Activated CD8-positive, alpha-beta memory T cell treated with anti-CD3 and anti-CD28 coated beads, Interleukin-2, amount 10 ng/mL, durations not matched to agents 7 days and 5 days (primary cell): ENCODE measurements around the gene WFIKKN1. TPM values are rescaled to one million over a fixed set of nuclear protein-coding genes. Genes with fewer than 3 reads are reported as not detected.

Experiments used
- ATAC-seq: fragments of 150-1000 bp; cut with Tn5 transposase; one replicate; pipeline ENCODE4 v1.10.0; 2021; ENCODE audit warnings: moderate library complexity
- CTCF ChIA-PET: fragments of 350-600 bp; sonication (Branson Sonifier 250); formaldehyde crosslinking; loops from one replicate; lab custom pipeline; 2021; ENCODE audit warnings: antibody characterized with exemption; lab: Charles Lee
- DNase-seq: peaks from one replicate; pipeline ENCODE4 v3.0.0-alpha.2; 2020
- H3K27ac Mint-ChIP-seq: one replicate; pipeline ENCODE4 v1.8.0; 2021; ENCODE audit warnings: mild to moderate bottlenecking, mixed read lengths
- H3K27me3 Mint-ChIP-seq: one replicate; pipeline ENCODE4 v1.8.0; 2021; ENCODE audit warnings: mixed read lengths
- H3K36me3 Mint-ChIP-seq: one replicate; pipeline ENCODE4 v1.8.0; 2021; ENCODE audit warnings: mild to moderate bottlenecking, mixed read lengths
- H3K4me1 Mint-ChIP-seq: one replicate; pipeline ENCODE4 v1.8.0; 2021; ENCODE audit warnings: mixed read lengths
- H3K4me3 Mint-ChIP-seq: one replicate; pipeline ENCODE4 v1.8.0; 2021; ENCODE audit warnings: mild to moderate bottlenecking, moderate library complexity, mixed read lengths
- H3K9me3 Mint-ChIP-seq: one replicate; pipeline ENCODE4 v1.8.0; 2022; ENCODE audit warnings: low read depth, mixed read lengths
- total RNA-seq, 2 experiments: library from RNA; stranded (reverse); gene quantifications; one replicate each; pipeline ENCODE4 v1.2.3, GENCODE V29; 2021

The WFIKKN1 gene
- total RNA-seq, 2 experiments from 2014 or later, result 0.12 to 0.23 TPM

DNA sequence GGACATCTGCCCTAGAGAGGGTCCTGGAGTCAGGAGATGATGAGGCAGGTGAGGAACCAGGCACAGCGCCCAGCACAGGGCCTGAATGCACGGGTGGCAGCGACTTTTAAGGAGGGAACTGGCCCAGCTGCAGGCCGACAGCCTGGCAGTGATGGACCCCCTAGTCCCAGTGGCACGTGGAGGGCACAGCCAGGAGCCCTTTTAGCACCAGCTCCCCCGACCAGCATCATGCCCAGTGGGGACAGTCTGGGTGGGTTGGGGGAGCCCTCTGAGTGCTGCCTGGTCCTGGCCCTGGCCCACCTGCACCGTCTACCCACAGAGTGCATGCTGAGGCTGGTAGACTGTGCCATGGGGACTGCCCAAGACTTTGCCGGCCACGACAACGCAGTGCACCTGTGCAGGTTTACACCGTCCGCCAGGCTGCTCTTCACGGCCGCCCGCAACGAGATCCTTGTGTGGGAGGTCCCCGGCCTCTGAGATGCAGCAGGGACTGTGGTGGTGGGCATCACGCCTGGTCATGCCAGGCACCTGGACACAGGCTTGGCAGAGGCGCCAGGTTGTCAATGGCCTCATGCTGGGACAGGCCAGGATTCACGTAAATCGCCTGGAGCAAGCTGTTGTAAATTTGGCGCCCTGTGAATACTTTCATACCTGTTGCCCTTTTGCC, 36.5 kb downstream of the WFIKKN1 start:
- Mint-ChIP-seq H3K9me3 (no peaks in the 10 kb centered on the region), H3K4me1 (peaks cover 10% of the 10 kb centered on the region), H3K27ac (peak overlapping the region; percentile 81), H3K36me3 (peaks cover 3% of the 10 kb centered on the region), H3K4me3 (peak overlapping the region; percentile 73), H3K27me3 (no peaks in the 10 kb centered on the region)
- CTCF ChIA-PET, result interaction anchor here (1.3 to 2.3 kb wide), 6 partner anchors 11 to 297 kb away, joined by 3 to 13 read pairs (median 6); partner anchors contain the start of gene WDR90
- no peak for ATAC-seq
- DNase-seq, result no peak

DNA sequence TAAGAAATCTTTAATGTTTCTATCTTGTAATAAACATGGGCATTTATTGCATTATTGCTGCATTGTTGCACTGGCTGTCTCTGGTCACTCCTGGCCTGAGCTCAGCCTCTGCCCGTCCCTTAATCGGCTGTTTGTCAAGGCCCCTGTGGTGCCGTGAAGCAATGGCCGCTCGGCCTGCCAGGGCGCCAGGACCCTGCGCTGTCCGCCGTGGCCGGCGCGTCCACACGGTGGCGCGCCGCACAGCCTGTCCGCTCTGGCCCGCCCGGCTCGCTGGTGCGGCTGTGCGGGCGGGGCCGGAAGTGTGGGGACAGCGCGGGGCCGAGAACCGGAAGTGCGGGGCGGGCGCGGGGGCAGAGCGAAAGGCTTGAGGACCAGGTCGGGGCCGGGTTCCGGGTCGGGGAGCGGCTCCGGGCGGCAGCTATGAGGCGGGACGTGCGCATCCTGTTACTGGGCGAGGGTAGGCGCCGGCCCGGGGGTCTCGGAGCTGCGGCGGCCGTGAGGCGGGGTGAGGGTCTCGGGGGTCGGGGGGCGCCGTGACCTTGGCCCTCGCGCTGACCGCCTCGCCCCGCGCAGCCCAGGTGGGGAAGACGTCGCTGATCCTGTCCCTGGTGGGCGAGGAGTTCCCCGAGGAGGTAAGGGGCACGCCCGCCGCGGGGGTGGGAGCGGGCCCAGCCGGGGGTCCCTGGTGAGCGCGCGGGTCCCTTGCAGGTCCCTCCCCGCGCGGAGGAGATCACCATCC, 37.2 kb downstream of the WFIKKN1 start, which contains the start of gene RHOT2:
Gene RHOT2 (plus strand): TSS at position 353 of the 739 bp plus-strand sequence. CDS start 68 bp downstream, at position 421.
- peak; percentile 90 for ATAC-seq
- CTCF ChIA-PET, result interaction anchor here (1.0 to 2.3 kb wide), 9 partner anchors 11 to 296 kb away, joined by 3 to 13 read pairs (median 6); partner anchors contain the start of genes JMJD8, STUB1 and WDR90
- H3K36me3 Mint-ChIP-seq, result peaks cover 5% of the 10 kb centered on the region

DNA sequence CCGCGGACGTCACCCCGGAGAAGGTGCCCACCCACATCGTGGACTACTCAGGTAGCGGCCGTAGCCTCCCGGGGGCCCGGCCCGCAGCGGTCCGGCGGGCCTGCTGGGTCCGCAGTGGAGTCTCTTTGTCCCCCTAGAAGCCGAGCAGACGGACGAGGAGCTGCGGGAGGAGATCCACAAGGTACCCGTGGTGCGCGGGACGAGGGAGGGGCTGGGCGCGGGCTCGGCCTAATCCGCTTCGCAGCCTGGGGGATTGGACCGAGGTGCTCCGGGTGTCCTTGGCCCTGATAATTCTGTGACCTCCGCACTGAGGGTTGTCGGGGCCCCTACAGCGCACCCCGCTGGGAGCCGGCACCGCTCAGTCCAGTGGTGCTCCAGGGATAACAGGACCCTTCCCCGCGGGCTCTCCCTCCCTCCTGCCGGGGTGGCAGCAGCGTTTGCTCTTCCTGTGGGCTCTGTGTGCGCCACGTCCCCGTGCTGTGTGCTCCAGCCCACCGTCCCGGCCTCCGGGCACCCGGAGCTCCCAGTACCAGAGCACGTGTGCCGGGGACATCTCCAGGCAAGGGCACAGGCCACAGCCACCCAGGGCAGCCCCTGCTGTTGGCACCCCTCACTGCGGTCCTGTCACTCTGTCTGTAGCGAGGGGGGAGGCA, 37.9 kb downstream of the WFIKKN1 start:
- H3K4me1 Mint-ChIP-seq, result peaks cover 10% of the 10 kb centered on the region
- H3K4me3 Mint-ChIP-seq, result peak overlapping the region; percentile 73
- H3K36me3 Mint-ChIP-seq, result peaks cover 6% of the 10 kb centered on the region
- peak overlapping the region; percentile 81 for H3K27ac Mint-ChIP-seq
- no peaks in the 10 kb centered on the region for H3K9me3 Mint-ChIP-seq
- CTCF ChIA-PET, result interaction anchor here (1.0 to 2.3 kb wide), 9 partner anchors 10 to 295 kb away, joined by 3 to 13 read pairs (median 6); partner anchors contain the start of genes JMJD8, STUB1 and WDR90
- ATAC-seq, result peak; percentile 13
- no peak for DNase-seq
- H3K27me3 Mint-ChIP-seq, result no peaks in the 10 kb centered on the region

More for the DNA sequence above, 37.2 kb downstream of the WFIKKN1 start, which contains the start of gene RHOT2:
- Mint-ChIP-seq H3K9me3 (no peaks in the 10 kb centered on the region), H3K4me3 (peak within 1 kb of the TSS; percentile 73), H3K27me3 (no peaks in the 10 kb centered on the region), H3K27ac (peak within 1 kb of the TSS; percentile 81), H3K4me1 (peaks cover 10% of the 10 kb centered on the region)
- peak; percentile 94 for DNase-seq

GRCh38 chr16:669666-670065, 38.9 kb downstream of the WFIKKN1 start:
- H3K27ac Mint-ChIP-seq, result no peak overlapping the region
- no peaks in the 10 kb centered on the region for H3K9me3 Mint-ChIP-seq
- H3K36me3 Mint-ChIP-seq, result peaks cover 8% of the 10 kb centered on the region
- DNase-seq, result no peak
- H3K4me3 Mint-ChIP-seq, result peak overlapping the region; percentile 73
- CTCF ChIA-PET, result interaction anchor here (1.6 kb wide), 1 partner anchor 15 kb away, joined by 3 read pairs; the partner anchor contains the start of gene JMJD8
- ATAC-seq, result no peak
- peaks cover 10% of the 10 kb centered on the region for H3K4me1 Mint-ChIP-seq
- no peaks in the 10 kb centered on the region for H3K27me3 Mint-ChIP-seq

DNA sequence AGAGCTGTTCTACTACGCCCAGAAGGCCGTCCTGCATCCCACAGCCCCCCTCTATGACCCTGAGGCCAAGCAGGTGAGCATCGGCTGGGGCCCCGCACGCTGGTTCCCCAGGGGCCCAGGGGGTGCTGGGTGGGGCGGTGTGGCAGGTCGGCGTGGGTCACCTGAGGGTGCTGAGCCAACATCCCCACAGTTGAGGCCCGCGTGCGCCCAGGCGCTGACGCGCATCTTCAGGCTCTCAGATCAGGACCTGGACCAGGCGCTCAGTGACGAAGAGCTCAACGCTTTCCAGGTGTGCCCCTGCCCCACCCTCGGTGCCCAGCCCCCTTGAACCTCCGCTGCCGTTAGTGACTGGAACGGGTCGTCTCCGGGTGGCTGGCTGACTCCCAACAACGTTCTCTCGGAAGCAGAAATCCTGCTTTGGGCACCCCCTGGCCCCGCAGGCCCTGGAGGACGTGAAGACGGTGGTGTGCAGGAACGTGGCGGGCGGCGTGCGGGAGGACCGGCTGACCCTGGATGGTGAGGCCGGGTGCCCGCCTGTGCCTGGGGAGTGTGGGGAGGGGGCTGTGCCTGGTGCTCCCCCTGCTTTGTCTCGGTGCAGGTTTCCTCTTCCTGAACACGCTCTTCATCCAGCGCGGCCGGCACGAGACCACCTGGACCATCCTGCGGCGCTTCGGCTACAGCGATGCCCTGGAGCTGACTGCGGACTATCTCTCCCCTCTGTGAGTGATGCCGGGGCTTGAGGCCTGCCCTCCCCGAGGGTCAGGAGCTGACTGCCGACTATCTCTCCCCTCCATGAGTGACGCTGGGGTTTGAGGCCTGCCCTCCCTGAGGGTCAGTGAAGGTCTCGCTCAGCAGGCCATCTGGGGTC, 39.9 kb downstream of the WFIKKN1 start:
- DNase-seq (no peak), ATAC-seq (no peak)
- Mint-ChIP-seq H3K9me3 (no peaks in the 10 kb centered on the region), H3K27me3 (peaks cover 5% of the 10 kb centered on the region), H3K36me3 (peaks cover 8% of the 10 kb centered on the region), H3K27ac (peak overlapping the region; percentile 24), H3K4me3 (no peak overlapping the region), H3K4me1 (peaks cover 13% of the 10 kb centered on the region)
- CTCF ChIA-PET, result interaction anchor here (1.6 kb wide), 1 partner anchor 14 kb away, joined by 3 read pairs; the partner anchor contains the start of gene JMJD8

- Mint-ChIP-seq H3K36me3 (peaks cover 8% of the 10 kb centered on the region), H3K27me3 (peaks cover 6% of the 10 kb centered on the region), H3K4me1 (peaks cover 13% of the 10 kb centered on the region), H3K27ac (no peak overlapping the region), H3K4me3 (no peak overlapping the region), H3K9me3 (no peaks in the 10 kb centered on the region)
- CTCF ChIA-PET, result no interaction called here
- DNase-seq, result no peak
- ATAC-seq, result no peak
Observed at GRCh38 chr16:671353-672131, 40.8 kb downstream of the WFIKKN1 start.

DNA sequence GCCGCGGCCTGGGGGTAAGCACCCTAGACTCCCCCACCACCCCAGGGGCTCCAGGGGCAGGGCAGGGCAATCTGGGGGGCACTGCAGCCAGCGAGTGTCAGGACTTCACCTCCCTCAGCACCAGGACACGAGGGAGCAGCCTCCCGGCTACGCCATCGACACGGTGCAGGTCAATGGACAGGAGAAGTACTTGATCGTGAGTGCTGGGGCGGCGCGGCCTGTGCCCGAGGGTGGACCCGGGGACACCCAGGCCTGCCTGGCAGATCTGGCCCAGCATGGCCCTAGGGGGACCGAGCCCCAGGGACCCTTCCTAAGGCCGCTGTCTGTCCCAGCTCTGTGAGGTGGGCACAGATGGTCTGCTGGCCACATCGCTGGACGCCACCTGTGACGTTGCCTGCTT, 41.6 kb downstream of the WFIKKN1 start:
- no peak for DNase-seq
- Mint-ChIP-seq H3K27ac (no peak overlapping the region), H3K9me3 (no peaks in the 10 kb centered on the region), H3K4me1 (peaks cover 12% of the 10 kb centered on the region), H3K36me3 (peaks cover 8% of the 10 kb centered on the region), H3K27me3 (peaks cover 12% of the 10 kb centered on the region), H3K4me3 (no peak overlapping the region)
- no peak for ATAC-seq
- CTCF ChIA-PET, result no interaction called here

DNA sequence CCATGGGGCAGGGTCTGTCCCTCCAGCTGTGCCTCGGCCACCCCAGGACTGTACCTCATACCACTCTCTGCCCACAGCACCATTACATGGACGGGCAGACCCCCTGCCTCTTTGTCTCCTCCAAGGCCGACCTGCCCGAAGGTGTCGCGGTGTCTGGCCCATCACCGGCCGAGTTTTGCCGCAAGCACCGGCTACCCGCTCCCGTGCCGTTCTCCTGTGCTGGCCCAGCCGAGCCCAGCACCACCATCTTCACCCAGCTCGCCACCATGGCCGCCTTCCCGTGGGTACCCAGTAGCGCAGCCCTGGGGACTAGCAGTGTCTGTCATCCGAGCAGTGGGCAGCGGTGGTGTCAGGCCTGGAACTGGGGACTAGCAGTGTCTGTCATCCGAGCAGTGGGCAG, 42.1 kb downstream of the WFIKKN1 start:
- Mint-ChIP-seq H3K36me3 (peaks cover 8% of the 10 kb centered on the region), H3K27me3 (peaks cover 12% of the 10 kb centered on the region), H3K4me1 (peaks cover 8% of the 10 kb centered on the region), H3K27ac (no peak overlapping the region), H3K9me3 (no peaks in the 10 kb centered on the region), H3K4me3 (no peak overlapping the region)
- DNase-seq (no peak), ATAC-seq (no peak)
- CTCF ChIA-PET, result no interaction called here

GRCh38 chr16:673399-673991, 42.7 kb downstream of the WFIKKN1 start:
- CTCF ChIA-PET, result no interaction called here
- peaks cover 8% of the 10 kb centered on the region for H3K4me1 Mint-ChIP-seq
- H3K4me3 Mint-ChIP-seq, result no peak overlapping the region
- H3K27me3 Mint-ChIP-seq, result peaks cover 12% of the 10 kb centered on the region
- H3K27ac Mint-ChIP-seq, result no peak overlapping the region
- peaks cover 8% of the 10 kb centered on the region for H3K36me3 Mint-ChIP-seq
- DNase-seq (no peak), ATAC-seq (no peak)
- no peaks in the 10 kb centered on the region for H3K9me3 Mint-ChIP-seq

DNA sequence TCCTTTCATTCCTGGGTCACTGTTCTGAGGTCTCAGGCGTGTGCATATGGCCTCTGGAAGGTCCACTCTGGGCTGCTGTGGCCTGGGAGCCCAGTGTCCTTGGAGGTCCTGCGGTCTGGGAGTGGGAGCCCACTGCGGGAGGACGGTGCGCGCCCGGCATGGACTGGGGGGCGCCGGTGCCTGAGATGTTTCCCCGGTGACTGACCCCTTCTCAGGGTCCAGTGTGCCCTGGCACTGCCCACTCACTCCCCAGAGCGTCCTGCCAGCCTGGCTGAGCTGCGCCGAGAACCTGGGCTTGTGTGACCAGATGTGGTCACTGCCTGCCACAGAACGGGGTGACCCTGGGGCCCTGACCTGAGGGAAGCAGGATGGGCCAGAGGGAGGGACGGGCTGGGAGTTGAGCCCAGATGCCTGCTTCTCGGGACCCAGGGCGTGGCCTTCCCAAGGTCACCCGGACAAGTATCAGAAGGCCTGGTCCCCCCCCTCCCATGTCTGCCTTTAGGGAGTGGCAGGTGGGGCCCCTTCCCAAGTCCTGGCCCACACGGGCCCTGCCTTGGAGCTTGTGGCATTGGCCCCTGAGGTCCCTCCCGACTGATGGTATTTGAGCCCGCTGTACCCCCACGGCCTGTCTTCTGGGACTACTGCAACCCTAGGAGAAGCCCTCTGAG, 43.6 kb downstream of the WFIKKN1 start:
- DNase-seq (no peak), ATAC-seq (no peak)
- Mint-ChIP-seq H3K27ac (no peak overlapping the region), H3K4me1 (peaks cover 9% of the 10 kb centered on the region), H3K27me3 (peaks cover 12% of the 10 kb centered on the region), H3K36me3 (peaks cover 8% of the 10 kb centered on the region), H3K4me3 (no peak overlapping the region), H3K9me3 (no peaks in the 10 kb centered on the region)
- CTCF ChIA-PET, result no interaction called here
